Ectodermal cell (in vitro differentiated cells): ENCODE data around the gene TH. TPM values are rescaled to one million over a fixed set of nuclear protein-coding genes. Genes with fewer than 3 reads are reported as not detected.

Experiments
- H3K27ac ChIP-seq: 2 replicates; pipeline ENCODE4 v1.7.0; 2013; ENCODE audit warnings: mild to moderate bottlenecking, low read depth, low read length; ENCODE audit not compliant: insufficient read depth, poor library complexity, severe bottlenecking
- H3K27me3 ChIP-seq: 2 replicates; pipeline ENCODE4 v1.7.0; 2013; ENCODE audit warnings: mild to moderate bottlenecking, low read length; ENCODE audit not compliant: insufficient read depth, control insufficient read depth, poor library complexity, severe bottlenecking
- H3K36me3 ChIP-seq: one replicate; pipeline ENCODE4 v1.7.0; 2013; ENCODE audit warnings: low read length; ENCODE audit not compliant: control insufficient read depth, insufficient read depth
- H3K4me1 ChIP-seq: one replicate; pipeline ENCODE4 v1.7.0; 2013; ENCODE audit warnings: low read length; ENCODE audit not compliant: control insufficient read depth, insufficient read depth
- H3K4me3 ChIP-seq: 2 replicates; pipeline ENCODE4 v1.7.0; 2013; ENCODE audit warnings: low read depth, low read length, control low read depth; ENCODE audit not compliant: insufficient read depth
- H3K9me3 ChIP-seq: 2 replicates; pipeline ENCODE4 v1.7.0; 2013; ENCODE audit warnings: mild to moderate bottlenecking, low read length, moderate library complexity; ENCODE audit not compliant: control insufficient read depth
- WGBS, 2 experiments: methylation state at CpG; one replicate each; pipeline ENCODE4 v1.1.7; 2013; ENCODE audit warnings: missing lambda C conversion rate in 2 of 2; 5-methylcytosine and 5-hydroxymethylcytosine counted together
- polyA plus RNA-seq, 4 experiments: library from polyadenylated mRNA; stranded (reverse); fragments of 50-300 nt; gene quantifications; one replicate each; pipeline ENCODE4 v1.2.3, GENCODE V29; 2013

TH gene
- 0.67 TPM for polyA plus RNA-seq (2013, experiment 1 of 4)
- polyA plus RNA-seq (2013, experiment 2 of 4): 1.4 TPM
- 2.0 TPM for polyA plus RNA-seq (2013, experiment 3 of 4)
- 4.5 TPM for polyA plus RNA-seq (2013, experiment 4 of 4)

GRCh38 chr11:2171591-2172003 lies at the start of gene TH:
TH (minus strand) TSS chr11:2171815; CDS start chr11:2171786, 29 bp downstream.
- Histone ChIP-seq H3K27me3 (peaks cover 4% of the 10 kb centered on the region), H3K36me3 (no peaks in the 10 kb centered on the region), H3K27ac (no peak within 1 kb of the TSS), H3K9me3 (no peaks in the 10 kb centered on the region), H3K4me1 (peaks cover 32% of the 10 kb centered on the region), H3K4me3 (no peak within 1 kb of the TSS)
- 84% methylated on average over 15 to 17 of the region's 17 CpGs for WGBS, 2 experiments

- 83 to 89% methylated on average over 1 of the region's 1 CpG for WGBS, 2 experiments
- no peak overlapping the region for H3K4me3 ChIP-seq
- no peak overlapping the region for H3K27ac ChIP-seq
- H3K4me1 ChIP-seq: no peaks in the 10 kb centered on the region
- no peaks in the 10 kb centered on the region for H3K36me3 ChIP-seq
- no peaks in the 10 kb centered on the region for H3K9me3 ChIP-seq
- no peaks in the 10 kb centered on the region for H3K27me3 ChIP-seq
These were observed 49.4 kb upstream of the TH start for GRCh38 chr11:2221024-2221423.

- no peak overlapping the region for H3K4me3 ChIP-seq
- no peak overlapping the region for H3K27ac ChIP-seq
- no peaks in the 10 kb centered on the region for H3K4me1 ChIP-seq
- WGBS, 2 experiments: 83 to 90% methylated on average over 3 of the region's 3 CpGs
- H3K27me3 ChIP-seq: peaks cover 2% of the 10 kb centered on the region
- H3K36me3 ChIP-seq: no peaks in the 10 kb centered on the region
- no peaks in the 10 kb centered on the region for H3K9me3 ChIP-seq
These were observed 48.7 kb upstream of the TH start for GRCh38 chr11:2220173-2220771.

- Histone ChIP-seq H3K36me3 (no peaks in the 10 kb centered on the region), H3K4me1 (no peaks in the 10 kb centered on the region), H3K27ac (no peak overlapping the region), H3K27me3 (peaks cover 8% of the 10 kb centered on the region), H3K4me3 (no peak overlapping the region), H3K9me3 (no peaks in the 10 kb centered on the region)
- WGBS, 2 experiments: 91 to 92% methylated on average over 6 of the region's 6 CpGs
These were observed 47.9 kb upstream of the TH start for GRCh38 chr11:2219318-2220017.

- Histone ChIP-seq H3K4me3 (no peak overlapping the region), H3K9me3 (no peaks in the 10 kb centered on the region), H3K27me3 (peaks cover 20% of the 10 kb centered on the region), H3K27ac (no peak overlapping the region), H3K36me3 (no peaks in the 10 kb centered on the region), H3K4me1 (peaks cover 8% of the 10 kb centered on the region)
- WGBS, 2 experiments: 76 to 88% methylated on average over 3 of the region's 3 CpGs
These were observed 46.5 kb upstream of the TH start for GRCh38 chr11:2218031-2218633.

GRCh38 chr11:2217211-2218030 lies 45.8 kb upstream of the TH start:
- H3K27ac ChIP-seq: no peak overlapping the region
- WGBS, 2 experiments: 85% methylated on average over 23 of the region's 23 CpGs
- peaks cover 26% of the 10 kb centered on the region for H3K27me3 ChIP-seq
- H3K4me3 ChIP-seq: no peak overlapping the region
- no peaks in the 10 kb centered on the region for H3K9me3 ChIP-seq
- no peaks in the 10 kb centered on the region for H3K36me3 ChIP-seq
- peaks cover 13% of the 10 kb centered on the region for H3K4me1 ChIP-seq

- no peak overlapping the region for H3K27ac ChIP-seq
- peaks cover 13% of the 10 kb centered on the region for H3K4me1 ChIP-seq
- H3K36me3 ChIP-seq: no peaks in the 10 kb centered on the region
- no peaks in the 10 kb centered on the region for H3K9me3 ChIP-seq
- 88% methylated on average over 9 of the region's 9 CpGs for WGBS, 2 experiments
- peaks cover 28% of the 10 kb centered on the region for H3K27me3 ChIP-seq
- H3K4me3 ChIP-seq: no peak overlapping the region
These were observed 44.9 kb upstream of the TH start for GRCh38 chr11:2216400-2217064.

GRCh38 chr11:2215561-2216399 lies 44.2 kb upstream of the TH start:
- H3K27ac ChIP-seq: no peak overlapping the region
- peaks cover 28% of the 10 kb centered on the region for H3K27me3 ChIP-seq
- H3K4me3 ChIP-seq: no peak overlapping the region
- H3K4me1 ChIP-seq: peaks cover 18% of the 10 kb centered on the region
- H3K36me3 ChIP-seq: no peaks in the 10 kb centered on the region
- 84 to 88% methylated on average over 34 of the region's 34 CpGs for WGBS, 2 experiments
- no peaks in the 10 kb centered on the region for H3K9me3 ChIP-seq

- Histone ChIP-seq H3K4me3 (no peak overlapping the region), H3K27ac (no peak overlapping the region), H3K4me1 (peaks cover 18% of the 10 kb centered on the region), H3K27me3 (peaks cover 28% of the 10 kb centered on the region), H3K36me3 (no peaks in the 10 kb centered on the region), H3K9me3 (no peaks in the 10 kb centered on the region)
- 94 to 96% methylated on average over 5 of the region's 5 CpGs for WGBS, 2 experiments
These were observed 43.6 kb upstream of the TH start for GRCh38 chr11:2215230-2215560.
